Liver (tissue), 9 donors: Measurements from ENCODE around the gene MARVELD1. TPM values are rescaled to one million over a fixed set of nuclear protein-coding genes. Genes with fewer than 3 reads are reported as not detected.

Source experiments
- DNase-seq: peaks from one replicate; pipeline ENCODE4 v3.0.0-alpha.2; 2017; ENCODE audit warnings: low spot score
- H3K27ac ChIP-seq, 2 donors: one replicate each; pipeline ENCODE4 v1.7.0; 2013; ENCODE audit warnings: inconsistent platforms in 2 of 2, low read length in 2 of 2, control low read depth in 1 of 2, low read depth in 1 of 2, mild to moderate bottlenecking in 1 of 2
- H3K27me3 ChIP-seq, 4 donors: one replicate each; pipeline versions ENCODE4 v1.6.1 to v1.7.0; 2013; ENCODE audit warnings: low read length in 3 of 4, inconsistent platforms in 1 of 4, mild to moderate bottlenecking in 1 of 4, moderate library complexity in 1 of 4; ENCODE audit not compliant: control insufficient read depth in 4 of 4, insufficient read depth in 4 of 4
- H3K36me3 ChIP-seq, 4 donors: one replicate each; pipeline versions ENCODE4 v1.6.1 to v1.7.0; 2013; ENCODE audit warnings: low read length in 3 of 4, mild to moderate bottlenecking in 3 of 4, low read depth in 1 of 4, moderate library complexity in 1 of 4; ENCODE audit not compliant: control insufficient read depth in 4 of 4, insufficient read depth in 3 of 4
- H3K4me1 ChIP-seq, 4 donors: one replicate each; pipeline versions ENCODE4 v1.6.1 to v1.7.0; 2013; ENCODE audit warnings: low read length in 3 of 4, mild to moderate bottlenecking in 3 of 4, moderate library complexity in 1 of 4; ENCODE audit not compliant: control insufficient read depth in 4 of 4, insufficient read depth in 4 of 4
- H3K4me3 ChIP-seq, 3 donors: one replicate each; pipeline versions ENCODE4 v1.6.1 to v1.7.0; 2013; ENCODE audit warnings: low read length in 3 of 3, control low read depth in 1 of 3, low read depth in 1 of 3, mild to moderate bottlenecking in 1 of 3
- H3K9ac ChIP-seq, 2 donors: one replicate each; pipeline ENCODE4 v1.7.0; 2013; ENCODE audit warnings: low read length in 2 of 2, mild to moderate bottlenecking in 2 of 2, moderate library complexity in 2 of 2, control low read depth in 1 of 2, low read depth in 1 of 2
- H3K9me3 ChIP-seq, 4 donors: one replicate each; pipeline versions ENCODE4 v1.6.1 to v1.7.0; 2013; ENCODE audit warnings: low read length in 3 of 4; ENCODE audit not compliant: control insufficient read depth in 4 of 4
- CTCF ChIP-seq: fragments of 150-350 bp; IDR thresholded peaks from 2 replicates; pipeline ENCODE4 v1.5.1; 2017; ENCODE audit warnings: improper control_type of control experiment, low read depth, low read length; ENCODE audit not compliant: missing input control
- EGR1 ChIP-seq, 2 donors: IDR thresholded peaks; 2 replicates each; pipeline ENCODE4 v1.6.1; 2016 to 2018; ENCODE audit warnings: antibody characterized with exemption in 2 of 2, low read depth in 2 of 2
- FOXA2 ChIP-seq: IDR thresholded peaks from 2 replicates; pipeline ENCODE4 v1.6.1; 2016; ENCODE audit warnings: antibody characterized with exemption
- GABPA ChIP-seq, 2 donors: IDR thresholded peaks in 1 of 2; conservative IDR thresholded peaks in 1 of 2; 2 replicates each; pipeline ENCODE4 v1.6.1; 2016; ENCODE audit warnings: antibody characterized with exemption in 2 of 2, mild to moderate bottlenecking in 1 of 2, moderate library complexity in 1 of 2
- HNF4A ChIP-seq, 2 donors: conservative IDR thresholded peaks; 2 replicates each; pipeline ENCODE4 v1.6.1; 2016; ENCODE audit warnings: antibody characterized with exemption in 2 of 2, mild to moderate bottlenecking in 2 of 2
- HNF4G ChIP-seq: IDR thresholded peaks from 2 replicates; pipeline ENCODE4 v1.6.1; 2016; ENCODE audit warnings: antibody characterized with exemption
- MAX ChIP-seq: IDR thresholded peaks from 2 replicates; pipeline ENCODE4 v1.6.1; 2016; ENCODE audit warnings: antibody characterized with exemption
- NR2F2 ChIP-seq: IDR thresholded peaks from 2 replicates; pipeline ENCODE4 v1.6.1; 2016; ENCODE audit warnings: antibody characterized with exemption
- RAD21 ChIP-seq, 2 donors: IDR thresholded peaks; 2 replicates each; pipeline ENCODE4 v1.6.1; 2016; ENCODE audit warnings: antibody characterized with exemption in 2 of 2, mild to moderate bottlenecking in 2 of 2
- REST ChIP-seq: IDR thresholded peaks from 2 replicates; pipeline ENCODE4 v1.6.1; 2016; ENCODE audit warnings: antibody characterized with exemption, mild to moderate bottlenecking
- RXRA ChIP-seq, 2 donors: IDR thresholded peaks; 2 replicates each; pipeline ENCODE4 v1.6.1; 2017 to 2018; ENCODE audit warnings: antibody characterized with exemption in 2 of 2, mild to moderate bottlenecking in 1 of 2
- SP1 ChIP-seq: IDR thresholded peaks from 2 replicates; pipeline ENCODE4 v1.6.1; 2018; ENCODE audit warnings: antibody characterized with exemption, mild to moderate bottlenecking
- YY1 ChIP-seq: IDR thresholded peaks from 2 replicates; pipeline ENCODE4 v1.6.1; 2016; ENCODE audit warnings: antibody characterized with exemption, mild to moderate bottlenecking
- WGBS: extraction: QIAGEN DNeasy Blood & Tissue Kit; methylation state at CpG from one replicate; pipeline ENCODE4 v1.1.7; 2013; 5-methylcytosine and 5-hydroxymethylcytosine counted together
- polyA plus RNA-seq, 2 donors: library from polyadenylated mRNA; stranded (reverse) in 1 of 2; unstranded in 1 of 2; fragments of 200-250 nt in 1 of 2; fragments of >200 nt in 1 of 2; fragmentation: Nextera tagmentation in 1 of 2; extraction: Ambion mirVana in 1 of 2; gene quantifications; one replicate each; pipeline versions ENCODE4 v1.2.1 to v1.2.3, GENCODE V29; 2013 to 2015
- total RNA-seq, 2 donors: library from RNA; depleted of rRNA; stranded (reverse); fragments of >200 nt; gene quantifications; one replicate each; pipeline ENCODE4 v1.2.3, GENCODE V29; 2014
- donor health status: healthy.
- donor health status: healthy.
- donor health status: healthy.
- donor health status: healthy.
- donor health status: healthy.

The MARVELD1 gene
- total and polyA plus RNA-seq, 4 donors: 0.72 to 3.3 (median 2.8) TPM

GRCh38 chr10:97685395-97685958, 28.1 kb upstream of the MARVELD1 start:
- H3K27ac ChIP-seq: peak overlapping the region; percentile 94 to 97
- no peaks in the 10 kb centered on the region for H3K9me3 ChIP-seq
- DNase-seq: no peak
- H3K36me3 ChIP-seq: no peaks in the 10 kb centered on the region
- peak overlapping the region; percentile 59 to 97 (median 88) for H3K4me3 ChIP-seq
- H3K9ac ChIP-seq: peak overlapping the region; percentile 61 to 95
- H3K27me3 ChIP-seq: no peaks in the 10 kb centered on the region
- 10% methylated on average over 2 of the region's 2 CpGs for WGBS
- peak; percentile 25 for TF ChIP-seq REST
- no peak for TF ChIP-seq YY1
- peak; percentile 31 for TF ChIP-seq CTCF
- peaks cover 8 to 47% (median 31%) of the 10 kb centered on the region in 4 donors for H3K4me1 ChIP-seq

- Histone ChIP-seq H3K9ac (peak overlapping the region; percentile 61 to 95), H3K27ac (peak overlapping the region; percentile 94 to 97), H3K36me3 (no peaks in the 10 kb centered on the region), H3K4me1 (peaks cover 8 to 47% (median 31%) of the 10 kb centered on the region in 4 donors), H3K27me3 (no peaks in the 10 kb centered on the region), H3K9me3 (no peaks in the 10 kb centered on the region), H3K4me3 (peak overlapping the region; percentile 59 to 97 (median 88))
- no peak for TF ChIP-seq EGR1 (IDR thresholded peaks at IDR 0.05; ENCODE audit: low read depth in 2 of 2)
- TF ChIP-seq SP1: no peak
- WGBS: 5% methylated on average over 14 of the region's 14 CpGs
- no peak for DNase-seq
Measured at GRCh38 chr10:97686301-97686961, 27.1 kb upstream of the MARVELD1 start.

- under 1% methylated on average over 78 of the region's 78 CpGs for WGBS
- Histone ChIP-seq H3K27ac (peak within 1 kb of the TSS; percentile 94 to 97), H3K9me3 (no peaks in the 10 kb centered on the region), H3K27me3 (no peaks in the 10 kb centered on the region), H3K4me3 (peak within 1 kb of the TSS; percentile 59 to 97 (median 88)), H3K9ac (peak within 1 kb of the TSS; percentile 61 to 95), H3K4me1 (peaks cover 8 to 43% (median 27%) of the 10 kb centered on the region in 4 donors), H3K36me3 (no peaks in the 10 kb centered on the region)
- DNase-seq: peak; percentile 95
- TF ChIP-seq GABPA (IDR thresholded peaks at IDR 0.05 in 1 of 2, conservative IDR thresholded peaks at IDR 0.05 in 1 of 2) (no peak), RXRA (IDR thresholded peaks at IDR 0.05) (peak in 1 of 2 donors; percentile 41), HNF4A (conservative IDR thresholded peaks at IDR 0.05) (peak; percentile 53 to 72), EGR1 (IDR thresholded peaks at IDR 0.05; ENCODE audit: low read depth in 2 of 2) (peak; percentile 98 to 100), REST (peak; percentile 96), FOXA2 (no peak), MAX (peak; percentile 39), HNF4G (no peak), RAD21 (IDR thresholded peaks at IDR 0.05) (peak in 1 of 2 donors; percentile 2), SP1 (peak; percentile 81), NR2F2 (no peak)
Measured at GRCh38 chr10:97686962-97687784, 26.4 kb upstream of the MARVELD1 start, which contains the start of gene AVPI1. Gene AVPI1 (minus strand): TSS chr10:97687241. CDS start chr10:97679905, 7,336 bp downstream.
